HEK293 (cell line): ENCODE results near the gene BRD1.

ENCODE experiments used
- FEZF1 ChIP-seq: fragments of 450-650 bp; formaldehyde crosslinking; IDR thresholded peaks from 2 replicates; pipeline ENCODE4 v1.5.1; 2016; ENCODE audit warnings: missing biosample characterization, missing genetic modification characterization
- ZBTB21 ChIP-seq: fragments of 450-650 bp; formaldehyde crosslinking; IDR thresholded peaks from 2 replicates; pipeline ENCODE4 v1.5.1; 2017; ENCODE audit warnings: missing biosample characterization, missing genetic modification characterization
- ZNF239 ChIP-seq: fragments of 450-650 bp; formaldehyde crosslinking; IDR thresholded peaks from 2 replicates; pipeline ENCODE4 v1.5.1; 2016; ENCODE audit warnings: missing biosample characterization, missing genetic modification characterization
- ZNF423 ChIP-seq: fragments of 450-650 bp; formaldehyde crosslinking; IDR thresholded peaks from 2 replicates; pipeline ENCODE4 v1.5.1; 2016; ENCODE audit warnings: missing biosample characterization, missing genetic modification characterization
- ZNF501 ChIP-seq: fragments of 450-650 bp; formaldehyde crosslinking; IDR thresholded peaks from 2 replicates; pipeline ENCODE4 v1.5.1; 2016; ENCODE audit warnings: missing biosample characterization, missing genetic modification characterization
- ZNF610 ChIP-seq: fragments of 450-650 bp; formaldehyde crosslinking; IDR thresholded peaks from 2 replicates; pipeline ENCODE4 v1.5.1; 2016; ENCODE audit warnings: missing biosample characterization, missing genetic modification characterization, borderline replicate concordance
- TF ChIP-seq, protein P1 (sequence below): fragments of 450-650 bp; formaldehyde crosslinking; IDR thresholded peaks from 2 replicates; pipeline ENCODE4 v1.5.1; 2016; ENCODE audit warnings: missing biosample characterization, missing genetic modification characterization
- TF ChIP-seq, protein P2 (sequence below): fragments of 450-650 bp; formaldehyde crosslinking; IDR thresholded peaks from 2 replicates; pipeline ENCODE4 v1.5.1; 2016; ENCODE audit warnings: missing biosample characterization, missing genetic modification characterization
- TF ChIP-seq, protein P3 (sequence below): fragments of 450-650 bp; formaldehyde crosslinking; IDR thresholded peaks from 2 replicates; pipeline ENCODE4 v1.5.1; 2017; ENCODE audit warnings: missing biosample characterization, missing genetic modification characterization

DNA sequence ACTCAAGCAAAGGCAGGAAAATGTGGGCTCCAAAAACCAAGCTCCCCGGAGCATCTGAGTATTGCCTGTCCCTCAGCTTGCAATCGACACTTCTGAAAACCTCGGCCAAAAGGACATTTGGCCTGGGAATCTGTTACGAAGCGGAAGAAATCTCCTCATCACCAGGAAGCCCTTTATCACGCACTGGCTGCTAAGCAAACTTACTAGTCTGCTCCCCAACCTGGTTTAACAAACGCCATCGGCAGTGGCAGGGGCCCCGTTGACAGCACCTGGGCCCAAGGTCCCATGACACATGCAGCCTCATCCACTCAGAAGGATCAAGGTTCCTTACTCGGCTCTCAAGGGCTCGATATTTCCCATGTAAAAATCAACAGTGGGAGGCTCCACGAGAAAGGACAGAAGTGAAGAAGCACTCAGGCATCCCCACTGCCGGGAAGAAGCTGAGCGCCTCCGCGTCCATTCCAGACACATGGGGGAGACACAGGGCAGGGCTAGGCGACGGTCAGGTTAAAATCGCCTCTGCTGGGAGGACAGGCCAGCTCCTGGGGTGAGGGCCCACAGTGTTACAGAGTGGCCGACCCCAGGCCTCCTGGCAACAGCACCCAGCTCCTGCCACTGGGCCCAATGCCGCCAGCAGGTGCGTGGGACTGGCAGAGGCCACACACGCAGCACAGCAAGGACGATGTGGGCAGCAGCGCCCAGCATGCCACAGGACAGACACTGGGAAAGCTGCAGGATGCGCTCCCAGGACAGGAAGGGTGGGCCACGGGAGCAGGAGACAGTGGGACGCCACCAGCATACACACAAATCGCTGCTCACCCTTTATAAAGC is 27.1 kb downstream of the BRD1 start:
- TF ChIP-seq, protein P1, sequence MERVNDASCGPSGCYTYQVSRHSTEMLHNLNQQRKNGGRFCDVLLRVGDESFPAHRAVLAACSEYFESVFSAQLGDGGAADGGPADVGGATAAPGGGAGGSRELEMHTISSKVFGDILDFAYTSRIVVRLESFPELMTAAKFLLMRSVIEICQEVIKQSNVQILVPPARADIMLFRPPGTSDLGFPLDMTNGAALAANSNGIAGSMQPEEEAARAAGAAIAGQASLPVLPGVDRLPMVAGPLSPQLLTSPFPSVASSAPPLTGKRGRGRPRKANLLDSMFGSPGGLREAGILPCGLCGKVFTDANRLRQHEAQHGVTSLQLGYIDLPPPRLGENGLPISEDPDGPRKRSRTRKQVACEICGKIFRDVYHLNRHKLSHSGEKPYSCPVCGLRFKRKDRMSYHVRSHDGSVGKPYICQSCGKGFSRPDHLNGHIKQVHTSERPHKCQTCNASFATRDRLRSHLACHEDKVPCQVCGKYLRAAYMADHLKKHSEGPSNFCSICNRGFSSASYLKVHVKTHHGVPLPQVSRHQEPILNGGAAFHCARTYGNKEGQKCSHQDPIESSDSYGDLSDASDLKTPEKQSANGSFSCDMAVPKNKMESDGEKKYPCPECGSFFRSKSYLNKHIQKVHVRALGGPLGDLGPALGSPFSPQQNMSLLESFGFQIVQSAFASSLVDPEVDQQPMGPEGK (tag by site-specific recombination) = no peak
- TF ChIP-seq ZNF239 = no peak
- TF ChIP-seq, protein P2, sequence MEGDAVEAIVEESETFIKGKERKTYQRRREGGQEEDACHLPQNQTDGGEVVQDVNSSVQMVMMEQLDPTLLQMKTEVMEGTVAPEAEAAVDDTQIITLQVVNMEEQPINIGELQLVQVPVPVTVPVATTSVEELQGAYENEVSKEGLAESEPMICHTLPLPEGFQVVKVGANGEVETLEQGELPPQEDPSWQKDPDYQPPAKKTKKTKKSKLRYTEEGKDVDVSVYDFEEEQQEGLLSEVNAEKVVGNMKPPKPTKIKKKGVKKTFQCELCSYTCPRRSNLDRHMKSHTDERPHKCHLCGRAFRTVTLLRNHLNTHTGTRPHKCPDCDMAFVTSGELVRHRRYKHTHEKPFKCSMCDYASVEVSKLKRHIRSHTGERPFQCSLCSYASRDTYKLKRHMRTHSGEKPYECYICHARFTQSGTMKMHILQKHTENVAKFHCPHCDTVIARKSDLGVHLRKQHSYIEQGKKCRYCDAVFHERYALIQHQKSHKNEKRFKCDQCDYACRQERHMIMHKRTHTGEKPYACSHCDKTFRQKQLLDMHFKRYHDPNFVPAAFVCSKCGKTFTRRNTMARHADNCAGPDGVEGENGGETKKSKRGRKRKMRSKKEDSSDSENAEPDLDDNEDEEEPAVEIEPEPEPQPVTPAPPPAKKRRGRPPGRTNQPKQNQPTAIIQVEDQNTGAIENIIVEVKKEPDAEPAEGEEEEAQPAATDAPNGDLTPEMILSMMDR (tag by site-specific recombination) = no peak
- TF ChIP-seq, protein P3, sequence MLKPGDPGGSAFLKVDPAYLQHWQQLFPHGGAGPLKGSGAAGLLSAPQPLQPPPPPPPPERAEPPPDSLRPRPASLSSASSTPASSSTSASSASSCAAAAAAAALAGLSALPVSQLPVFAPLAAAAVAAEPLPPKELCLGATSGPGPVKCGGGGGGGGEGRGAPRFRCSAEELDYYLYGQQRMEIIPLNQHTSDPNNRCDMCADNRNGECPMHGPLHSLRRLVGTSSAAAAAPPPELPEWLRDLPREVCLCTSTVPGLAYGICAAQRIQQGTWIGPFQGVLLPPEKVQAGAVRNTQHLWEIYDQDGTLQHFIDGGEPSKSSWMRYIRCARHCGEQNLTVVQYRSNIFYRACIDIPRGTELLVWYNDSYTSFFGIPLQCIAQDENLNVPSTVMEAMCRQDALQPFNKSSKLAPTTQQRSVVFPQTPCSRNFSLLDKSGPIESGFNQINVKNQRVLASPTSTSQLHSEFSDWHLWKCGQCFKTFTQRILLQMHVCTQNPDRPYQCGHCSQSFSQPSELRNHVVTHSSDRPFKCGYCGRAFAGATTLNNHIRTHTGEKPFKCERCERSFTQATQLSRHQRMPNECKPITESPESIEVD = no peak
- TF ChIP-seq ZNF423 (tag by site-specific recombination) = no peak
- TF ChIP-seq ZBTB21 (tag by site-specific recombination) = no peak
- TF ChIP-seq ZNF501 (tag by site-specific recombination) = no peak
- TF ChIP-seq ZNF610 = no peak
- TF ChIP-seq FEZF1 = no peak
